A172 (cell line): ENCODE results near the gene TMEM164. TPM values are rescaled to one million over a fixed set of nuclear protein-coding genes. Genes with fewer than 3 reads are reported as not detected.
A peak's percentile ranks its signal among the peaks of the same experiment; 100 is the strongest.

Experiments
- DNase-seq: peaks from one replicate; pipeline ENCODE4 v3.0.0-alpha.2; 2015; ENCODE audit warnings: low spot score
- total RNA-seq: library from RNA; depleted of rRNA; stranded (reverse); fragments of >200 nt; shearing (Covaris generic); gene quantifications from 2 replicates; pipeline ENCODE4 v1.2.3, GENCODE V29; 2014

The TMEM164 gene
- total RNA-seq, 1 experiment from 2014 or later: 9.6 TPM

DNA sequence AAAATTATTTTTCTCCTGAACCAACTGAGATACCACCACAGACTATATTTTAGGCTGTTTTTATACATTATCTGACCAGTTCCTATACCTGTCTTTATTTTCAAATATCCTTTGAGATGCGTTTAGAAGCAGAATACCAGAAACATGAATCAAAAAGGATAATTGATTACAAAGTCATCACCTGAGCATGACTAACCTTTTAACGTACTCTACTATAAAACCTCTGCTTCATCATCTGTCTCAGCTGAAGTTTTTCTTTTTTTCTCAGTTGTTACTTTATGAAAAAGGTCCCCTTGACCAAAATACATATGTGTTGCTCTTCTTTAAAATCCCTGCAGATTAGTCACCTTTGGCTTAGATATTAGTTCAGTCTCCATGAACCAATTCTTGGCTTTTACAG lies 205.2 kb downstream of the TMEM164 start:
- no peak for DNase-seq

DNA sequence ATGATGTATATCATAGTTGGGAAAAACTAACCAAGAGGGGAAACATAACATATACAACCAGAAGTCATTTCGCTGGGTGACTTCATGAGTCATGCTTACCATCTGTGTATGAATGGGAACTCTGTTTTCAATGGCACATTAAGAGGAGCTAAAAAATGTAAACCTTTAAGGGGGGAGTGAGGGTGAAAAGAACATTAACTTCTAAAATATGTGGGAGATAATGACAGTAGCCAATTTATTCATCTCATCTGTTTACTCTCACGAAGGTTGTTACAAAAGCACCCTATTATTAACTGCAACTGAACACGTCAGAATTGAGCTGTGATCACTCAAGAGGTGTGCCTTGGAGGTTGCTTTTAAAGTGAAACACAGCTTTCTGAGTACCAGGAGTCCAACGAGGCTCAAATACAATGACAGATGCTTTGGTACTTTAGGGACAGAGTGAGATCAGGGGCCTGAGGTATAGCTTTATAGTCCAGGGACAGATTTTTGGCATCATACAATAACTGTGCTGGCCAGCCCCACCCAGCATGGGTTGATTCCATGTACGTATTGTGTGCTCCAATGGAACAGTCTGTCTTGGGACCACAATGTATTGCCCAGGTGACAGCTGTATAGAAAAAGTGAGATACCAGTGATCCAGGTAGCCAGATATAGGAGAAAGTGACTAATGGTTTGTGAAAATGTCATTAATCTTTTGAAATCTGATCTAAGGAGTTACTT lies 207.7 kb downstream of the TMEM164 start:
- peak; percentile 34 for DNase-seq

DNA sequence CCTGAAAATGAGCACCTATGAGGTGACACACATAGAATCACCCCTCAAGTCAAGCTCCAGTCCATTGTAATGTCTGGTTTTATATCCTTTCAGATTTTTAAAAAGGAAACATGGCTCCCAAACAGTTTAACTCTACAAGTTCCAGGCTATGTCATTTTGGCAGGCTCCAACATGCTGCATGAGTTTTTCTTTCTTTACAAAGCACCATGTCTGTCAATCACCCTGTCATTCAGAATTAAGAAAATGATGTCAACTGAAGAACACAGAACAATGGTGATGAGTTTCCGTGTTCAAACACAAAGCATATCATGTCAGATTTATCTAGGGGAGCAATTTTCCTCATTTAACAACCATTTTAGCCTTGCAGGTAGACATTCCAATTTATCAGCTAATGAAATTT lies 208.4 kb downstream of the TMEM164 start:
- DNase-seq: no peak

- no peak for DNase-seq
Observed at GRCh38 chrX:110212299-110212698, 209.4 kb downstream of the TMEM164 start.

DNA sequence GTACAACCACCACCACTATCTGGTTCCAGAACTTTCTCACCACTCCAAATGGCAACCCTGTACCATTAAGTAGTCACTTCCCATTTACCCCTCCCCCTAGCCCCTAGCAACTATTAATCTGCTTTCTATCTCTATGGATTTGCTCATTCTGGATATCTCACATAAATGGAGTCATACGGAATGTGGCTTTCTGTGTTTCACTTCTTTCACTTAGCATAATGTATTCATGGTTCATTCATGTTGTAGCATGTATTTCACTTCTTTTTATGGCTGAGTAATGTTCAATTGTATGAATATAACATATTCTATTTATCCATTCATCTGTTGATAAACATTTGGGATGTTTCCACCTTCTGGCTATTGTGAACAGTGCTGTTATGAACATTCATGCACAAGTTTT lies 210.3 kb downstream of the TMEM164 start:
- no peak for DNase-seq

DNA sequence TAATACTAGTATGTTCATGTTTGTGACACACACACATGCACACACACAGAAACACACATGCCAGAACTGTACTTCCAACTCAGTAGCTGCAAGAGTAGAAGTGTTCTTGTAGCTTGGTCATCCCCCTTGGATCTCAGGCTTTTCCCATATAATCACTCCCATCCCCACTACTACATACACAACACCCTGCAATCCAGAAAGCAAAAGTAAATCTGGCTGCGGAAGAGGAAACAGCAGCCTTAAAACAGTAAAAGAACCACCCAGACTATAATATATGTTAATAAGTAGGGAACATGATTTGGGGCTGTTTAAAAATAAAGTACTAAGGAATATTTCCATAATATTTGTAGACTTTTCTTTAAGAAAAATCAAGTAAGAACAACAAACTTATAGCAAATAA lies 211.8 kb downstream of the TMEM164 start:
- DNase-seq: no peak

GRCh38 chrX:110215411-110215810 lies 212.5 kb downstream of the TMEM164 start:
- no peak for DNase-seq

DNA sequence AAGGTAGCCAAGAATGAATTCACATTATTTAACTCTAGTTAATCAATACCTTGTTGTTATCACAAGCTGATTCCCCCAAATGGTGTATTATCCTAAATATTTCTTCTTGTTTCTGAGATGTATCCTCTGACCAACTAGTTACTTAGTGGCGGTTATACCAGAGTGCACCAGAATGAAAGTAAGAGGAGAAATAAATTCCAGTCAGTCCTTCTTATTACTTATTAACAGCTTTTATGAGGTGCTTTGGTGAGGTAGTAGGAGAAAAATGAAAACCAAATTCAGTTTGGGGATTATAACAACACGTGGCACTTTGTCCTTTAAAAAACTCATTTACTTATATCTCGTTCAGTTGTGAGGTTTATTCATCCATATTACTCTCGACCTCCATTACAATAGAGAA lies 213.1 kb downstream of the TMEM164 start:
- DNase-seq: no peak

GRCh38 chrX:110218591-110218990 lies 215.7 kb downstream of the TMEM164 start:
- DNase-seq: no peak

- no peak for DNase-seq
Observed at GRCh38 chrX:110219920-110220319, 217.0 kb downstream of the TMEM164 start.

- no peak for DNase-seq
Observed at GRCh38 chrX:110222497-110223257, 219.8 kb downstream of the TMEM164 start.

- DNase-seq: no peak
Observed at GRCh38 chrX:110224926-110225617, 222.2 kb downstream of the TMEM164 start.

DNA sequence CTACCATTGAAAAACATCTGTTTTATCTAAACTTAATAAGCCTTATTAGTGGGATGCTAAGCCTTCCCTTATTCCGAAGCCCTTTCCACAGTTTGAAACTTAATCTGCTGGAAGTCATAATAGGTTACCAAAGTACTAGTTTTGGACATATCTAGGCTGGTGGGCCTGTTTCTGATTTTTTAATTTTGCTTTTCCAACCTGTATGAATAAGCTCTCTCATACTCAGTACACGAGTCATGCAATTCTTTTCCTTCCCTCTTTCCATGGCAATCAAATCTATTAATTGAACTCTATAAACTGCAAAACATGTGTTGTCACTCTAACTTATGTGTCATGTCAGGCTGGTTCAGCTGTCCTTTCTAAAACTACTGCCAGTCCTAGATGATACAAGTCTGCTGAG lies 224.0 kb downstream of the TMEM164 start:
- DNase-seq: no peak
